A549 (cell line): ENCODE results near the gene PRKAG2. TPM values are rescaled to one million over a fixed set of nuclear protein-coding genes. Genes with fewer than 3 reads are reported as not detected.

Experiments used
- ATAC-seq, 2 experiments: fragments of 200-7000 bp in 1 of 2; fragments of >200 bp in 1 of 2; cut with Nextera tagmentation in 1 of 2; cut with Tn5 transposase in 1 of 2; 3 replicates each; pipeline versions ENCODE4 v1.8.0 to v1.9.1; 2018 to 2020; ENCODE audit warnings: mild to moderate bottlenecking in 1 of 2, moderate library complexity in 1 of 2
- CTCF ChIA-PET: fragments of 300-600 bp; sonication (Branson Sonifier 250); formaldehyde crosslinking; extraction: SDS; loops from one replicate; lab custom pipeline; 2021; ENCODE audit warnings: antibody characterized with exemption, inconsistent platforms; lab: Yijun Ruan, JAX
- POLR2A ChIA-PET: fragments of 350-600 bp; formaldehyde crosslinking; extraction: SDS; loops from one replicate; lab custom pipeline; 2021; ENCODE audit warnings: antibody characterized with exemption, inconsistent platforms; lab: Yijun Ruan, JAX
- DNase-seq, 2 experiments: peaks; one replicate each; pipeline versions ENCODE4 v3.0.0 to v3.0.0-alpha.2; 2011 to 2016; ENCODE audit warnings: low read depth in 1 of 2, low spot score in 1 of 2
- FAIRE-seq: peaks from 2 replicates; lab custom pipeline; 2011; peaks lifted over from hg19 to GRCh38; lab: Jason Lieb, UNC
- H3K27ac ChIP-seq, 2 experiments: fragments of >200 bp; sonication (Bioruptor Twin); formaldehyde crosslinking; 3 replicates each; pipeline ENCODE4 v1.5.1; 2016 to 2017
- H3K4me1 ChIP-seq: fragments of >200 bp; sonication (Bioruptor Twin); formaldehyde crosslinking; 3 replicates; pipeline ENCODE4 v1.6.1; 2016
- H3K4me2 ChIP-seq: fragments of >200 bp; sonication (Bioruptor Twin); formaldehyde crosslinking; 3 replicates; pipeline ENCODE4 v1.6.1; 2016
- H3K4me3 ChIP-seq: fragments of >200 bp; sonication (Bioruptor Twin); formaldehyde crosslinking; 3 replicates; pipeline ENCODE4 v1.5.1; 2016
- H3K9me3 ChIP-seq: fragments of >200 bp; sonication (Bioruptor Twin); formaldehyde crosslinking; 3 replicates; pipeline ENCODE4 v1.6.1; 2016
- BHLHE40 ChIP-seq: IDR thresholded peaks from 2 replicates; pipeline ENCODE4 v1.6.1; 2012; ENCODE audit warnings: low read depth, low read length, inconsistent platforms
- CBX2 ChIP-seq: fragments of 200-600 bp; sonication (generic); IDR thresholded peaks from 2 replicates; pipeline ENCODE4 v1.6.1; 2016; ENCODE audit warnings: low read depth, mild to moderate bottlenecking, borderline replicate concordance
- CBX8 ChIP-seq: fragments of 200-600 bp; sonication (generic); IDR thresholded peaks from 2 replicates; pipeline ENCODE4 v1.6.1; 2016
- CHD4 ChIP-seq: fragments of 200-600 bp; sonication (generic); IDR thresholded peaks from 2 replicates; pipeline ENCODE4 v1.6.1; 2016; ENCODE audit warnings: antibody characterized with exemption, mild to moderate bottlenecking, borderline replicate concordance
- E2F6 ChIP-seq: IDR thresholded peaks from 2 replicates; pipeline ENCODE4 v1.6.1; 2012; ENCODE audit warnings: low read depth, borderline replicate concordance
- EHF ChIP-seq: fragments of 250-450 bp; sonication (Bioruptor Pico); IDR thresholded peaks from 2 replicates; pipeline ENCODE4 v1.5.0; 2020; ENCODE audit warnings: mild to moderate bottlenecking
- EHMT2 ChIP-seq: fragments of 200-600 bp; sonication (generic); IDR thresholded peaks from 2 replicates; pipeline ENCODE4 v1.6.1; 2016; ENCODE audit warnings: antibody characterized with exemption, low read depth, mild to moderate bottlenecking, moderate library complexity
- ESRRA ChIP-seq: fragments of 150-350 bp; IDR thresholded peaks from 2 replicates; pipeline ENCODE4 v1.6.1; 2014; ENCODE audit warnings: mild to moderate bottlenecking, low read length, borderline replicate concordance
- FOSL2 ChIP-seq, 2 experiments: fragments of 450-650 bp in 1 of 2; fragments of >200 bp in 1 of 2; sonication (Bioruptor Twin) in 1 of 2; formaldehyde crosslinking; IDR thresholded peaks; 2 replicates each; pipeline versions ENCODE4 v1.5.0 to v1.6.1; 2016 to 2020; ENCODE audit warnings: mild to moderate bottlenecking in 1 of 2, moderate library complexity in 1 of 2
- HES2 ChIP-seq: fragments of >200 bp; sonication (Bioruptor Twin); formaldehyde crosslinking; IDR thresholded peaks from 2 replicates; pipeline ENCODE4 v1.6.1; 2016
- HEYL ChIP-seq: fragments of 250-450 bp; sonication (Bioruptor Pico); IDR thresholded peaks from 2 replicates; pipeline ENCODE4 v1.8.0; 2021; ENCODE audit warnings: mild to moderate bottlenecking, moderate library complexity
- HMGXB4 ChIP-seq: fragments of 250-450 bp; sonication (Bioruptor Pico); IDR thresholded peaks from 2 replicates; pipeline ENCODE4 v1.5.0; 2021; ENCODE audit warnings: mild to moderate bottlenecking, moderate library complexity, borderline replicate concordance
- HOXA7 ChIP-seq: fragments of 250-450 bp; sonication (Bioruptor Pico); IDR thresholded peaks from 2 replicates; pipeline ENCODE4 v1.5.0; 2020; ENCODE audit warnings: mild to moderate bottlenecking, moderate library complexity
- KDM5A ChIP-seq: fragments of 200-600 bp; sonication (generic); IDR thresholded peaks from 2 replicates; pipeline ENCODE4 v1.6.1; 2016; ENCODE audit warnings: antibody characterized with exemption, mild to moderate bottlenecking
- MAX ChIP-seq: IDR thresholded peaks from 2 replicates; pipeline ENCODE4 v1.6.1; 2012
- MAZ ChIP-seq: fragments of 150-350 bp; IDR thresholded peaks from 2 replicates; pipeline ENCODE4 v1.6.1; 2014; ENCODE audit warnings: antibody characterized with exemption, low read depth, low read length, borderline replicate concordance
- MYC ChIP-seq: IDR thresholded peaks from 2 replicates; pipeline ENCODE4 v1.6.1; 2012; ENCODE audit warnings: mild to moderate bottlenecking, inconsistent platforms, low read length, improper control_type of control experiment, borderline replicate concordance
- NPAS2 ChIP-seq: fragments of 250-450 bp; sonication (Bioruptor Pico); IDR thresholded peaks from 2 replicates; pipeline ENCODE4 v1.8.0; 2022; ENCODE audit warnings: mild to moderate bottlenecking, moderate library complexity, borderline replicate concordance
- NR3C1 ChIP-seq: fragments of >200 bp; sonication (Bioruptor Twin); formaldehyde crosslinking; IDR thresholded peaks from 3 replicates; pipeline ENCODE4 v1.6.1; 2017
- PHF8 ChIP-seq: fragments of 200-600 bp; sonication (generic); IDR thresholded peaks from 2 replicates; pipeline ENCODE4 v1.6.1; 2016; ENCODE audit warnings: low read depth, mild to moderate bottlenecking, antibody characterized with exemption, moderate library complexity, borderline replicate concordance
- POLR2AphosphoS2 ChIP-seq: conservative IDR thresholded peaks from 2 replicates; pipeline ENCODE4 v1.6.1; 2012; ENCODE audit warnings: low read length, improper control_type of control experiment, inconsistent platforms
- RFX5 ChIP-seq: fragments of 450-650 bp; IDR thresholded peaks from 2 replicates; pipeline ENCODE4 v1.7.1; 2014; ENCODE audit warnings: antibody characterized with exemption, mild to moderate bottlenecking, moderate library complexity
- RNF2 ChIP-seq: fragments of 200-600 bp; sonication (generic); IDR thresholded peaks from 2 replicates; pipeline ENCODE4 v1.6.1; 2016; ENCODE audit warnings: low read depth, mild to moderate bottlenecking, antibody characterized with exemption, moderate library complexity, borderline replicate concordance
- SREBF2 ChIP-seq: fragments of 450-650 bp; IDR thresholded peaks from 2 replicates; pipeline ENCODE4 v1.6.1; 2014; ENCODE audit warnings: mild to moderate bottlenecking, moderate library complexity
- TP53 ChIP-seq: fragments of 250-450 bp; sonication (Bioruptor Pico); IDR thresholded peaks from 2 replicates; pipeline ENCODE4 v1.5.0; 2021; ENCODE audit warnings: mild to moderate bottlenecking, moderate library complexity
- ZNF302 ChIP-seq: fragments of 250-450 bp; sonication (Bioruptor Pico); IDR thresholded peaks from 2 replicates; pipeline ENCODE4 v1.9.0; 2021; ENCODE audit warnings: inconsistent platforms, mild to moderate bottlenecking, moderate library complexity
- WGBS: methylation state at CpG from one replicate; pipeline ENCODE4 v1.1.6; 2017; ENCODE audit errors: missing lambda C conversion rate; 5-methylcytosine and 5-hydroxymethylcytosine counted together
- polyA plus RNA-seq, 4 experiments: library from polyadenylated mRNA; depleted of rRNA in 3 of 4; stranded (reverse); fragments of >200 nt; fragmentation: RNase III in 1 of 4; extraction: RNeasy Plus Mini Kit Qiagen cat#74134 plus additional on column Dnase treatment in 1 of 4; gene quantifications; 2 replicates in 3 of 4; 3 replicates in 1 of 4; pipeline ENCODE4 v1.2.3, GENCODE V29; 2011 to 2017

The PRKAG2 gene
- polyA plus RNA-seq, 2 of the 4 experiments (the other 2 are of a cell fraction): 26.5 to 31.7 TPM

GRCh38 chr7:151763420-151763984, 113.4 kb downstream of the PRKAG2 start:
- Histone ChIP-seq H3K4me2 (no peak overlapping the region), H3K4me3 (no peak overlapping the region), H3K4me1 (peaks cover 5% of the 10 kb centered on the region; the same call in 1 of the 3 replicates), H3K27ac (no peak overlapping the region), H3K9me3 (no peaks in the 10 kb centered on the region)
- FAIRE-seq (no peak), DNase-seq (no peak), ATAC-seq (no peak)
- WGBS: 75% methylated on average over 13 of the region's 13 CpGs
- CTCF ChIA-PET: interaction anchor here (0.7 to 9.3 kb wide), 11 partner anchors 9 to 449 kb away, joined by 3 to 173 read pairs (median 6); no protein-coding TSS in a partner anchor
- TF ChIP-seq HEYL (CRISPR knock-in tag) (no peak), SREBF2 (no peak), FOSL2 (IDR thresholded peaks at IDR 0.05) (no peak), FOSL2 (CRISPR knock-in tag; IDR thresholded peaks at IDR 0.05) (no peak), PHF8 (no peak), BHLHE40 (no peak), CHD4 (no peak), EHF (CRISPR knock-in tag) (no peak), RFX5 (no peak), NPAS2 (CRISPR knock-in tag) (no peak), MAZ (no peak), EHMT2 (no peak), POLR2AphosphoS2 (no peak), RNF2 (no peak), KDM5A (no peak), MAX (no peak), HMGXB4 (CRISPR knock-in tag) (no peak), E2F6 (no peak), HES2 (no peak)
- POLR2A ChIA-PET: no interaction called here

GRCh38 chr7:151762583-151763245, 114.2 kb downstream of the PRKAG2 start:
- Histone ChIP-seq H3K4me1 (peaks cover 13% of the 10 kb centered on the region; the same call in 2 of the 3 replicates), H3K9me3 (no peaks in the 10 kb centered on the region), H3K27ac (no peak overlapping the region), H3K4me3 (no peak overlapping the region), H3K4me2 (no peak overlapping the region)
- FAIRE-seq (no peak), DNase-seq (no peak), ATAC-seq (no peak)
- TF ChIP-seq MAX (no peak), ZNF302 (CRISPR knock-in tag) (no peak), CHD4 (no peak), CBX8 (no peak), ESRRA (no peak), MAZ (no peak), HOXA7 (CRISPR knock-in tag) (no peak), SREBF2 (no peak), TP53 (CRISPR knock-in tag) (no peak), POLR2AphosphoS2 (no peak), MYC (no peak), CBX2 (no peak), NR3C1 (no peak), E2F6 (no peak)
- WGBS: 81% methylated on average over 18 of the region's 18 CpGs
- ChIA-PET CTCF (interaction anchor here (0.7 to 9.3 kb wide), 9 partner anchors 9 to 448 kb away, joined by 3 to 173 read pairs (median 6); no protein-coding TSS in a partner anchor), POLR2A (no interaction called here)
